ENCODE measurements around the gene SAAL1. TPM values are rescaled to one million over a fixed set of nuclear protein-coding genes. Genes with fewer than 3 reads are reported as not detected.

The SAAL1 gene
- polyA plus RNA-seq, 1 of the 3 experiments (the other 2 are of a cell fraction) = 19.6 TPM

GRCh38 chr11:18036456-18036855, 69.4 kb downstream of the SAAL1 start (continued):
- TF ChIP-seq, protein P1, sequence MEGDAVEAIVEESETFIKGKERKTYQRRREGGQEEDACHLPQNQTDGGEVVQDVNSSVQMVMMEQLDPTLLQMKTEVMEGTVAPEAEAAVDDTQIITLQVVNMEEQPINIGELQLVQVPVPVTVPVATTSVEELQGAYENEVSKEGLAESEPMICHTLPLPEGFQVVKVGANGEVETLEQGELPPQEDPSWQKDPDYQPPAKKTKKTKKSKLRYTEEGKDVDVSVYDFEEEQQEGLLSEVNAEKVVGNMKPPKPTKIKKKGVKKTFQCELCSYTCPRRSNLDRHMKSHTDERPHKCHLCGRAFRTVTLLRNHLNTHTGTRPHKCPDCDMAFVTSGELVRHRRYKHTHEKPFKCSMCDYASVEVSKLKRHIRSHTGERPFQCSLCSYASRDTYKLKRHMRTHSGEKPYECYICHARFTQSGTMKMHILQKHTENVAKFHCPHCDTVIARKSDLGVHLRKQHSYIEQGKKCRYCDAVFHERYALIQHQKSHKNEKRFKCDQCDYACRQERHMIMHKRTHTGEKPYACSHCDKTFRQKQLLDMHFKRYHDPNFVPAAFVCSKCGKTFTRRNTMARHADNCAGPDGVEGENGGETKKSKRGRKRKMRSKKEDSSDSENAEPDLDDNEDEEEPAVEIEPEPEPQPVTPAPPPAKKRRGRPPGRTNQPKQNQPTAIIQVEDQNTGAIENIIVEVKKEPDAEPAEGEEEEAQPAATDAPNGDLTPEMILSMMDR (IDR thresholded peaks at IDR 0.05) = no peak
- TF ChIP-seq ELF1 (IDR thresholded peaks at IDR 0.05) = no peak

Small RNA genes within 50 kb of the gene (small RNA-seq; reads per million reads assigned to genes)
- 0 to 5.7 (median 0) reads per million in 7 experiments for gene HIGD1AP5

Other genes with a start within 250 kb of the SAAL1 start
- 20.6 and 23.1 TPM in 2 replicates for gene SERGEF, start 93.0 kb downstream of the SAAL1 start, polyA plus RNA-seq (2012; rRNA removed)
- gene TPH1, start 59.8 kb downstream of the SAAL1 start, polyA plus RNA-seq (2012; rRNA removed) = 0.02 and 0.03 TPM in 2 replicates
- gene MRGPRX3, start 26.5 kb upstream of the SAAL1 start, polyA plus RNA-seq (2012; rRNA removed) = not detected in 2 replicates
- gene MRGPRX4, start 66.8 kb upstream of the SAAL1 start, polyA plus RNA-seq (2012; rRNA removed) = not detected in 2 replicates
- not detected in 2 replicates for gene SAA4, start 130.7 kb upstream of the SAAL1 start, polyA plus RNA-seq (2012; rRNA removed)
- gene SAA2, start 142.6 kb upstream of the SAAL1 start, polyA plus RNA-seq (2012; rRNA removed) = not detected in 2 replicates
- gene SAA1, start 160.2 kb upstream of the SAAL1 start, polyA plus RNA-seq (2012; rRNA removed) = not detected in 2 replicates
- 8.2 and 10.8 TPM in 2 replicates for gene HPS5, start 216.1 kb upstream of the SAAL1 start, polyA plus RNA-seq (2012; rRNA removed)
- gene GTF2H1, start 216.5 kb upstream of the SAAL1 start, polyA plus RNA-seq (2012; rRNA removed) = 31.2 and 40.4 TPM in 2 replicates

Data from SK-N-SH (cell line).